SKM-1 treated with dmso at 0.1 percent for 144 hours (cell line): Measurements from ENCODE around the gene TADA1.

Source experiments
- DNase-seq: peaks from one replicate; lab custom pipeline; 2025; ENCODE audit not compliant: unreplicated experiment; lab: John Stamatoyannopoulos, UW

Gene TADA1

GRCh38 chr1:166875734-166876539, at the start of gene TADA1:
Gene TADA1 (minus strand): TSS chr1:166876264. CDS start chr1:166876233, 31 bp downstream.
- peak; percentile 100 for DNase-seq

GRCh38 chr1:166924823-166925541, 48.9 kb upstream of the TADA1 start:
- peak; percentile 54 for DNase-seq

- DNase-seq = no peak
Observed at GRCh38 chr1:166920561-166921475, 44.8 kb upstream of the TADA1 start.

- DNase-seq = no peak
Observed at GRCh38 chr1:166918956-166919316, 42.9 kb upstream of the TADA1 start.

GRCh38 chr1:166918088-166918955, 42.3 kb upstream of the TADA1 start:
- DNase-seq = no peak

GRCh38 chr1:166915941-166916340, 39.9 kb upstream of the TADA1 start:
- no peak for DNase-seq

GRCh38 chr1:166915042-166915441, 39.0 kb upstream of the TADA1 start:
- no peak for DNase-seq

- DNase-seq = no peak
Observed at GRCh38 chr1:166914111-166914510, 38.0 kb upstream of the TADA1 start.

- DNase-seq = no peak
Observed at GRCh38 chr1:166911624-166912023, 35.6 kb upstream of the TADA1 start.

GRCh38 chr1:166910396-166910994, 34.4 kb upstream of the TADA1 start:
- peak; percentile 94 for DNase-seq

GRCh38 chr1:166908942-166909341, 32.9 kb upstream of the TADA1 start:
- DNase-seq = no peak

GRCh38 chr1:166907763-166908162, 31.7 kb upstream of the TADA1 start:
- DNase-seq = peak; percentile 18

- no peak for DNase-seq
Observed at GRCh38 chr1:166907051-166907450, 31.0 kb upstream of the TADA1 start.

- DNase-seq = no peak
Observed at GRCh38 chr1:166906647-166907046, 30.6 kb upstream of the TADA1 start.

- no peak for DNase-seq
Observed at GRCh38 chr1:166905900-166906299, 29.8 kb upstream of the TADA1 start.

GRCh38 chr1:166905136-166905535, 29.1 kb upstream of the TADA1 start:
- no peak for DNase-seq

GRCh38 chr1:166903232-166903631, 27.2 kb upstream of the TADA1 start:
- DNase-seq = peak; percentile 64

GRCh38 chr1:166902279-166902678, 26.2 kb upstream of the TADA1 start:
- peak; percentile 99 for DNase-seq

GRCh38 chr1:166900987-166901386, 24.9 kb upstream of the TADA1 start:
- no peak for DNase-seq

- DNase-seq = no peak
Observed at GRCh38 chr1:166899769-166900168, 23.7 kb upstream of the TADA1 start.
